GM11168 (cell line): Measurements from ENCODE around the gene PSTPIP2.
"Not testable (repeated sequence)": the region's sequence is repeated elsewhere in the genome, so short reads cannot be mapped to it uniquely, and the experiment has no call there.

ENCODE experiments used
- in situ Hi-C: fragments of 300-500 bp; cut with MboI; formaldehyde crosslinking; loops from one replicate; pipeline ENCODE4 v1.12.0; 2022; ENCODE audit warnings: low sequenced_read_pairs; ENCODE audit not compliant: unreplicated experiment

The PSTPIP2 gene

DNA sequence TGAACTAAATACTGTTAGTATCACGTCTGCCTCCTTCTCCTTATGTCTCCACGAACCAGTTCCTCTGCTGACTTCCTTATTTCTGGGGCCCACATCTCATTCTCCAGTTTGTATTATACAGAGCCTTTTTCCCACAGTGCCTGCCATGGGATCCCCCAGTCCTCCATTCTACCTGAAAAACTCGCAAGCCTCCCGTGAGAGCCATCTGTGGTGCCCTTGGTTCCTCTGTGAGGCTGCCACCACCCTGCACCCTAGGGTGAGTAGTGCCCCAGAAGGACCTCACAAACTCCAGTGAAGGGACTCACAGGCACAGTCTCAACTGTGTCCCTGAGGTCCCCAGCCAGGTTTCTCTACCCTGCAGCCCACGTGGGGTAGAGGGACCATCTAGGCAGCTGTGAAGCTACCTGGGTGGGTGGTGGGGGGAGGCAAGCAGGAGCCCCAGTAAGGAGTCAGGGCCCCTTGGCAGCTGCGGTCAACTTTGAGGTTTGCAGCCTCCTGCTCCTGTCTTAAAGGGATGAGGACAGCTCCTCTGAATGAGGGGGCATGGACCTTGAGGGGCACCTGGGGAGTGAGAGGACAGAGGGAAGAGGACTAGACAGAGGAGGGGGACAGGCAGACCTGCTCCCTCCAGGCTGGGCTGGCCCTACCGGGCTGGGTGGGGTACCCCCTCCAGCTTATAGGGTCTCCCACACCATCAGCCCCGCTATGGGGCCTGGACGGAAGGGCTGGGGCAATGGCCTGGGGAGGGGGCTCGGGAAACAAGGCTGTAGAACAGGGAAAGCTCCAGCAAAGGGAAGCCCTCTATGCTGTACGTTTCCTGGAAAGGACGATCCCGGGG is 1.0 kb downstream of the PSTPIP2 start:
- in situ Hi-C loops = loop anchor here (5.0 to 10.0 kb wide), 3 partner anchors 39 to 406 kb away; no protein-coding TSS in a partner anchor

- in situ Hi-C loops = loop anchor here (5.0 to 10.0 kb wide), 3 partner anchors 38 to 405 kb away; no protein-coding TSS in a partner anchor
These were observed 1.8 kb downstream of the PSTPIP2 start for GRCh38 chr18:46070232-46070631.

- in situ Hi-C loops = no loop called here
These were observed 2.5 kb downstream of the PSTPIP2 start for GRCh38 chr18:46069524-46069923.

DNA sequence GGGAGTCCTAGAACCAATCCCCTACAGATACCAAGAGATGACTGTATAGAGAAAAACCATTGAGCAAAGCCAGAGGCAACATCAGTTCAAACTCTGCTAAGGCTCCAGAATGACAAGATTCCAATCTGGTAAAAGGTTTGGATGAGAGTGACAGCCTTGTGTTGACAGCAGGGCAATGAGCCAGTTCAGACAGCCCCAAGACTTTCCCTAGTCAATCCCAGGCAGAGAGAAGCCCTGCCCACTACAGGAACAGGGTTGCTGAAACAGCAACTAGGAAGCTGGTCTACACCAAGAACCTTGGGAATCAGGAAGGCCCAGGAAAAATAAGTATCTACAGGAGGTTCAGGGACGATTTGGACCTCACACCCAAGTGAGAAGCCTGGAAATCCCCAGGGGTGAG is 3.3 kb downstream of the PSTPIP2 start:
- in situ Hi-C loops = no loop called here

GRCh38 chr18:46067438-46068007 is 4.5 kb downstream of the PSTPIP2 start:
- in situ Hi-C loops = no loop called here

DNA sequence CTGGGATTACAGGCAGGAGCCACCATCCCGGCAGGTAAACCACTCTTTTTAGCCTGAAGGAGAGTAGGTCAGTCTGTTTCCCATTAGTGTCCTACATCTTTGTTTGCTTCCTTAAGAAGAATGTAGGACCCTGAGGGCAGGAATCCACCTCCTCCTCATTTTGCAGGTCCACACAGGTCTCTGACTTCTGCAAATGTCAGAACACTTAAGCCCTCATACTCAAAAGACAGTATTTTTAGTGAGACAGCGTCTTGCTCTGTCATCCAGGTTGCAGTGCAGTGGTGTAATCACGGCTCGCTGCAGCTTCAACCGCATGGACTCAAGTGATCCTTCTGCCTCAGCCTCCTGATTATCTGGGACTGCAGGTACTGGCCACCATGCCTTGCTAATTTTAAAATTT is 9.3 kb downstream of the PSTPIP2 start:
- in situ Hi-C loops = no loop called here

- in situ Hi-C loops = no loop called here
These were observed 10.3 kb downstream of the PSTPIP2 start for GRCh38 chr18:46061796-46062195.

GRCh38 chr18:46061387-46061786 is 10.7 kb downstream of the PSTPIP2 start:
- in situ Hi-C loops = no loop called here

DNA sequence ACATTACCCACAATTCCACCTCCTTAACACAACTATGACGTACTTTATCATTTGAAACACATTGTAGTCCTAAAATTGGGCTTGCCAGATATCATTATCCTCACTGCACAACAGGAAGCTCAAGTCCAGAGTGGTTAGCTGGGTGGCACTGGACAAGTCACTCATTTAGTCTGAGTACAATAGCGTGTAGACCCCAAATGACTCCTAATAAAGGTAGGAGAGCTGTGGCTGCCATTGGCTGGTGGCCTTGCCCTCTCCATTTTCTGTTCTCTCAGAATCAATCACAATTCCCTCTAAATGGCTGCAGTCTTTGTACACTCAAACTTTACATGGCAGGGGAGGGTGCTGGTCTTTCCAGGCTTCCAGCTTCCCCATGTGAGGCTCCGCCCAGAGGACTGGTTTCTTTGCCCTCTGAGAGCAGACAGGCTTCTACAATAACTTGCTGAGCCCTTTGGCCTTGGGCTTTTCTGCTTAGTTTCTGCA is 11.7 kb downstream of the PSTPIP2 start:
- in situ Hi-C loops = no loop called here

DNA sequence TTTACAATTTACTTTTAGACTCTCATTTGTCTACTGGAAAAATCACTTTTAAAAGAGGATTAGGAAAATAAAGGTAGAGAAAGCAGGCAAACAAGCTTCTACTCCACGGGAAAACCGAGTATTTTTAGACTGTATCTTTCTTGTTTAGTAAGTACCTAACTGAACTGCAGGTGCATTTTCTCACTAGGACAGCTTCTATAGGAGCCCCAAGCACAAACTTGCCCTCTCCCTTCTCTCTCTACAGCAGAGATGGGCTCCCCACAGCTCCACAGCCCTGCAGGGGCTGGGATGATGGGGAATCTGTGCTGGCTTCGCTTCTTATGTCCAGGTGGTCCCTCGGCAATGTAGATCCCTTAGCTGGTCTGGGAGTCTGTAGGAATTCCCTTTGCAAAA is 16.2 kb downstream of the PSTPIP2 start:
- in situ Hi-C loops = no loop called here

DNA sequence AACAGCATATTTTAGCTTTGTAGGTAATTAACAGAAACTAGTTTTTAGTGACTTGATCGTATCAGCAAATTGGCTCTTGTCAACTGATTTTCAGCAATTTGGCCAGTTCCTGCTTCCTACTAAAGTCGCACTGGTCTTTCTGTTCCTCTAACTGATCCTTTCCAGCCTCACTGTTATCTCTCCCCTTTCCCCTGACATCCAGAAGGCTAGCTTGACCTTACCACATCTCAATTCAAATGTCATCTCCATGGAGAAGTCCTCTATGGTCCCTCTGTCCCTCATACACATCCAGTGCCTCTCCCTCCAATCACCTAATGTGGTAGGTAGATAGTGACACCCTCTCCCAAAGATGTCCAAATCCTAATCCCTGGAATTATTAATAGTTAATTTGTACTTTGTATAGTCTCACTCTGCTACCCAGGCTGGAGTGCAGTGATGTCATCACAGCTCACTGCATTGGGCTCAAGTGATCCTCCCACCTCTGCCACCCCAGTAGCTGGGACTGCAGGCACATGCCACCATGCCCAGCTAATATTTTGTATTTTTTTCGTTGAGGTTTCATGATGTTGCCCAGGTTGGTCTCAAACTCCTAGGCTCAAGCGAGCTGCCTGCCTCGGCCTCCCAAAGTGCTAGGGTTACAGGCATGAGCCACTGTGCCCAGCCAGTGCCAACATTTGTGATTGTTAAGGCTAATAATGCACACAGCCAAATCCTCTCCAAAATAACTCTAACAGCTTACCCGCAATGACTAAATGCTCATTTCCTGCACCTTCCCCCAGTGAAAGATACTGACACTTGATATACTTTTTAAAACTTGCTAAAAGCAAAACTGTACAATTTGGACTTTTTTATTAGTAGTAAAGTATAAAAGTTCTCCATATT is 16.9 kb downstream of the PSTPIP2 start:
- in situ Hi-C loops = no loop called here

GRCh38 chr18:46053368-46054095 is 18.5 kb downstream of the PSTPIP2 start:
- in situ Hi-C loops = no loop called here

DNA sequence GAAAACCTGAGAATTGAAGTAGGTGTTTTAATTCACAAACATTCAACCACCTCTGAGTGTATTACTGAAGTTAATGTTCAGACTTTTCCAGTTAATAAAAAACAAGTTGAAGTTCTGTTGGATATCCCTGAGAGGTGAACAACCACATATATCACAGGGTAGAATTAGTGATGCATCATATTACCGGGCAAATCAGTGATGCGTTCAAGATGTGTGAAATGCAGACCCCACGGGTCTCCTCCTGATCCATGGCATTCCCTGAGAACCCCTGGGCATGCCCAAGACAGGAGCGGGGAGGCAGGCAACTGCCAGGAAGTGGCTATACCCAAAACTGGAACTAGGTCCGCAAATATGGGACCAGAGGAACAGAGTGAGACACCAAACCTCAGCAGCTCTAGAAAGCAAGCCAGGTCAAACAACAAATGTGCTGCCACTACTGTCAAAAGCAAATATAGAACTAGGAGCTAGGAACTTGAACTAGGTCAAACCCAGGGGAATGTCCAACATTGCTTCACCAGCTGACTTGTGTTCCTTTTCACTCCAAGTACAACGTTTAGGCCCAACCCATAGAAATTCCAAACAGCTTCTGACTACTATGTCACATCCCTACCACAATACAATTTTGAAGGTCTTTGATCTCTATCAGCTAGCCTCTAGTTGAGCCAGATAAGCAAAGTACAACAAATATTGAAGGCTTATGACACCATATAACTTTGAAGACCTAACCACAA is 20.2 kb downstream of the PSTPIP2 start:
- in situ Hi-C loops = no loop called here

DNA sequence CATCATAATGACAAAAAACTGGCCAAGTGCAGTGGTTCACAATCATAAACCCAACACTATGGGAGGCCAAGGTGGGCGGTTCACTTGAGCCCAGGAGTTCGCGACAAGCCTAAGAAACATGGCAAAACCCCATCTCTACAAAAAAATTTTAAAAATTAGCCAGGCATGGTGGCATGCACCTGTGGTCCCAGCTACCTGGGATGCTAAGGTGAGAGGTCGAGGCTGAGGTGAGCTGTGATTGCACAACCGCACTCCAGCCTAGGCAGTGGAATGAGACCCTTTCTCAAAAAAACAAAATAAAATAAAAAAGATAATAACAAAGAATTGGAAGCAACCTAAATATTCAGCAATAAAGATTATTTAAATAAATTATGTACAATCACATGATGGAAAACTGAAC is 21.8 kb downstream of the PSTPIP2 start:
- in situ Hi-C loops = no loop called here

DNA sequence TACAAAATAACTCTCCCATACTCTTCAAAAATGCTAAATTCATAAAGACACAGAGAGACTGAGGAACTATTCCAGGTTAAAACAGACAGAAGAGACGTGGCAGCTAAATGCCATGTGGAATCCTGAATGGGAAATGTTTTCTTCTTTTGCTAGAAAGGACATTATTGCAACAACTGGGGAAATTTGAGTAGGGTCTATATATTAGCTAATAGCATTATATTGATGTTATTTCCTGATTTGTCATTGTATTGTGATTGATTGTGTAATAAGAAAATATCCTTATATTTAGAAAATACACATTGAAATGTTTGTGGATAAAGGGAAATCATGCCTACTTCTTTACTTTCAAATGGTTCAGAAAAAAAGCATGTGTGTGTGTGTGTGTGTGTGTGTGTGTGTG is 23.4 kb downstream of the PSTPIP2 start:
- in situ Hi-C loops = no loop called here

- in situ Hi-C loops = not testable (repeated sequence)
These were observed 24.7 kb downstream of the PSTPIP2 start for GRCh38 chr18:46047369-46047768.

DNA sequence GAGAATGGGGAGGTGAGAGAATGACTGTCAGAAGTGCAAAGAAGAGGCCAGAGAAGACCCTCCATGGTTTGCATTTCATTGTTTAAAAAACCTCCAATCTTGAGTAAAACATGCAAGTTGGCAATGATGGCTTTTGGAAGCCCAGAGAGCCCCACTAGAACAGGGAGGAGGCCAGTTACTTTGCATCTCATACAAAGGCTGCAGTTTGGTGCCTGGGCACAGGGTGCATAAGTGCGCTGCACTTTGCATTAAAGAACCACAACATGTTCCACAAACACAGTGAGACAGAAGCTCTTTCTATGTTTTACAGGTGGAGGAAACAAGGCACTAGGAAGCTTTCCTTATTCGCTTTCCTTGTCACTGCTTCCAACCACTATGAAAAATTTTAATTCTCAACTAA is 25.4 kb downstream of the PSTPIP2 start:
- in situ Hi-C loops = no loop called here

DNA sequence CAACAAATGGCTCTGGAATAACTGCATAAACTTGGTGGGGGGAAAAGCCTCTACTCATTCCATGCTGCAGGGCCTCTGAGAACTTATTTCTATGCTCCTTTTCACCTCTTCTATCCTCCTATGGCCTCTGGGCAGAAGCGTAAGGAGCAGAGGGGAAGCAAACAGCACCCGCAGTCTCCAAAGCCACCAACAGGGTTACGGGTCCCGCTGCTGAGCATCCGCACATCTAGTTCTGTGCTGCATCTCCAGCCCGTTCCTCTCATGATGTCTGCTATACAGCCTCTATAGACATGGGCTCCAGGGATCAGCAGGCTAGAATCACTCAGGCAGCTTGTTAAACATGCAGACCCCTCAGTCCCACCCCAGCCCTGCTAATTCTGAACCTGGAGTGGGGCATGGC is 25.9 kb downstream of the PSTPIP2 start:
- in situ Hi-C loops = no loop called here

- in situ Hi-C loops = no loop called here
These were observed 29.4 kb downstream of the PSTPIP2 start for GRCh38 chr18:46042571-46043123.
